ENCODE results near the gene DOK6.

Gene DOK6

GRCh38 chr18:69435000-69435399 lies 34.3 kb downstream of the DOK6 start:
- Histone ChIP-seq H3K36me3 (ENCODE audit: insufficient read depth, low read length) (no peaks in the 10 kb centered on the region), H3K27ac (ENCODE audit: low read depth, low read length) (no peak overlapping the region), H3K4me3 (ENCODE audit: low read length) (no peak overlapping the region), H3K9me3 (ENCODE audit: insufficient read depth, low read depth, low read length) (0 out of 2 replicates have a peak, but pooled peaks cover 2% of the 10 kb centered on the region), H3K9ac (ENCODE audit: low read depth, low read length) (no peak overlapping the region), H3K27me3 (ENCODE audit: insufficient read depth, low read length) (no peaks in the 10 kb centered on the region), H3K4me1 (ENCODE audit: insufficient read depth, low read length) (no peaks in the 10 kb centered on the region)
- 95% methylated on average over 2 of the region's 2 CpGs for WGBS

GRCh38 chr18:69444221-69444620 lies 43.5 kb downstream of the DOK6 start:
- Histone ChIP-seq H3K4me3 (ENCODE audit: low read length) (no peak overlapping the region), H3K27ac (ENCODE audit: low read depth, low read length) (no peak overlapping the region), H3K4me1 (ENCODE audit: insufficient read depth, low read length) (no peaks in the 10 kb centered on the region), H3K27me3 (ENCODE audit: insufficient read depth, low read length) (no peaks in the 10 kb centered on the region), H3K9ac (ENCODE audit: low read depth, low read length) (no peak overlapping the region), H3K36me3 (ENCODE audit: insufficient read depth, low read length) (no peaks in the 10 kb centered on the region), H3K9me3 (ENCODE audit: insufficient read depth, low read depth, low read length) (no peaks in the 10 kb centered on the region; the same call in 1 of the 2 replicates)
- WGBS: 95% methylated on average over 3 of the region's 4 CpGs

GRCh38 chr18:69447886-69448285 lies 47.2 kb downstream of the DOK6 start:
- Histone ChIP-seq H3K9me3 (ENCODE audit: insufficient read depth, low read depth, low read length) (no peaks in the 10 kb centered on the region; the same call in 1 of the 2 replicates), H3K4me3 (ENCODE audit: low read length) (no peak overlapping the region), H3K9ac (ENCODE audit: low read depth, low read length) (no peak overlapping the region), H3K4me1 (ENCODE audit: insufficient read depth, low read length) (no peaks in the 10 kb centered on the region), H3K27ac (ENCODE audit: low read depth, low read length) (no peak overlapping the region), H3K27me3 (ENCODE audit: insufficient read depth, low read length) (no peaks in the 10 kb centered on the region), H3K36me3 (ENCODE audit: insufficient read depth, low read length) (no peaks in the 10 kb centered on the region)
- WGBS: 100% methylated on average over 1 of the region's 1 CpG

GRCh38 chr18:69455125-69455524 lies 54.4 kb downstream of the DOK6 start:
- Histone ChIP-seq H3K36me3 (ENCODE audit: insufficient read depth, low read length) (no peaks in the 10 kb centered on the region), H3K4me1 (ENCODE audit: insufficient read depth, low read length) (no peaks in the 10 kb centered on the region), H3K4me3 (ENCODE audit: low read length) (no peak overlapping the region), H3K27me3 (ENCODE audit: insufficient read depth, low read length) (no peaks in the 10 kb centered on the region), H3K9me3 (ENCODE audit: insufficient read depth, low read depth, low read length) (0 out of 2 replicates have a peak, but pooled peaks cover 2% of the 10 kb centered on the region), H3K9ac (ENCODE audit: low read depth, low read length) (no peak overlapping the region), H3K27ac (ENCODE audit: low read depth, low read length) (no peak overlapping the region)
- no CpG with 5 or more reads among the region's 1 CpG for WGBS

GRCh38 chr18:69469444-69469919 lies 68.8 kb downstream of the DOK6 start:
- H3K9me3 ChIP-seq (ENCODE audit: insufficient read depth, low read depth, low read length): no peaks in the 10 kb centered on the region
- no peak overlapping the region for H3K4me3 ChIP-seq (ENCODE audit: low read length)
- WGBS: 88% methylated on average over 27 of the region's 27 CpGs
- no peaks in the 10 kb centered on the region for H3K4me1 ChIP-seq (ENCODE audit: insufficient read depth, low read length)
- no peak overlapping the region for H3K9ac ChIP-seq (ENCODE audit: low read depth, low read length)
- no peaks in the 10 kb centered on the region for H3K36me3 ChIP-seq (ENCODE audit: insufficient read depth, low read length)
- no peak overlapping the region for H3K27ac ChIP-seq (ENCODE audit: low read depth, low read length)
- H3K27me3 ChIP-seq (ENCODE audit: insufficient read depth, low read length): no peaks in the 10 kb centered on the region

- Histone ChIP-seq H3K27me3 (ENCODE audit: insufficient read depth, low read length) (no peaks in the 10 kb centered on the region), H3K27ac (ENCODE audit: low read depth, low read length) (no peak overlapping the region), H3K9me3 (ENCODE audit: insufficient read depth, low read depth, low read length) (no peaks in the 10 kb centered on the region), H3K4me1 (ENCODE audit: insufficient read depth, low read length) (0 out of 2 replicates have a peak, but pooled peaks cover 5% of the 10 kb centered on the region), H3K9ac (ENCODE audit: low read depth, low read length) (no peak overlapping the region), H3K36me3 (ENCODE audit: insufficient read depth, low read length) (no peaks in the 10 kb centered on the region), H3K4me3 (ENCODE audit: low read length) (no peak overlapping the region)
- WGBS: 94% methylated on average over 5 of the region's 5 CpGs
Observed at GRCh38 chr18:69480460-69480859, 79.8 kb downstream of the DOK6 start.

- 0 out of 2 replicates have a peak, but pooled peaks cover 5% of the 10 kb centered on the region for H3K4me1 ChIP-seq (ENCODE audit: insufficient read depth, low read length)
- no peaks in the 10 kb centered on the region for H3K9me3 ChIP-seq (ENCODE audit: insufficient read depth, low read depth, low read length)
- no peaks in the 10 kb centered on the region for H3K36me3 ChIP-seq (ENCODE audit: insufficient read depth, low read length)
- H3K27ac ChIP-seq (ENCODE audit: low read depth, low read length): no peak overlapping the region
- no peak overlapping the region for H3K9ac ChIP-seq (ENCODE audit: low read depth, low read length)
- no peaks in the 10 kb centered on the region for H3K27me3 ChIP-seq (ENCODE audit: insufficient read depth, low read length)
- WGBS: 92% methylated on average over 3 of the region's 5 CpGs
- H3K4me3 ChIP-seq (ENCODE audit: low read length): no peak overlapping the region
Observed at GRCh38 chr18:69483574-69483973, 82.9 kb downstream of the DOK6 start.

- Histone ChIP-seq H3K9ac (ENCODE audit: low read depth, low read length) (0 out of 2 replicates have a peak overlapping the region, but pooled peaks have one; percentile 28), H3K27ac (ENCODE audit: low read depth, low read length) (no peak overlapping the region), H3K9me3 (ENCODE audit: insufficient read depth, low read depth, low read length) (no peaks in the 10 kb centered on the region), H3K4me1 (ENCODE audit: insufficient read depth, low read length) (0 out of 2 replicates have a peak, but pooled peaks cover 5% of the 10 kb centered on the region), H3K4me3 (ENCODE audit: low read length) (no peak overlapping the region), H3K27me3 (ENCODE audit: insufficient read depth, low read length) (no peaks in the 10 kb centered on the region), H3K36me3 (ENCODE audit: insufficient read depth, low read length) (no peaks in the 10 kb centered on the region)
- whole genome bisulfite sequencing: 72% methylated on average over 5 of the region's 6 CpGs
Observed at GRCh38 chr18:69484699-69485396, 84.2 kb downstream of the DOK6 start.

- WGBS: 93% methylated on average over 6 of the region's 6 CpGs
- Histone ChIP-seq H3K9me3 (ENCODE audit: insufficient read depth, low read depth, low read length) (no peaks in the 10 kb centered on the region), H3K4me3 (ENCODE audit: low read length) (no peak overlapping the region), H3K9ac (ENCODE audit: low read depth, low read length) (no peak overlapping the region), H3K27me3 (ENCODE audit: insufficient read depth, low read length) (no peaks in the 10 kb centered on the region), H3K4me1 (ENCODE audit: insufficient read depth, low read length) (0 out of 2 replicates have a peak, but pooled peaks cover 5% of the 10 kb centered on the region), H3K36me3 (ENCODE audit: insufficient read depth, low read length) (no peaks in the 10 kb centered on the region), H3K27ac (ENCODE audit: low read depth, low read length) (no peak overlapping the region)
Observed at GRCh38 chr18:69487488-69488394, 87.1 kb downstream of the DOK6 start.

GRCh38 chr18:69490072-69490471 lies 89.4 kb downstream of the DOK6 start:
- Histone ChIP-seq H3K9me3 (ENCODE audit: insufficient read depth, low read depth, low read length) (no peaks in the 10 kb centered on the region; the same call in 1 of the 2 replicates), H3K9ac (ENCODE audit: low read depth, low read length) (no peak overlapping the region), H3K27ac (ENCODE audit: low read depth, low read length) (no peak overlapping the region), H3K4me3 (ENCODE audit: low read length) (no peak overlapping the region), H3K4me1 (ENCODE audit: insufficient read depth, low read length) (no peaks in the 10 kb centered on the region), H3K27me3 (ENCODE audit: insufficient read depth, low read length) (no peaks in the 10 kb centered on the region), H3K36me3 (ENCODE audit: insufficient read depth, low read length) (no peaks in the 10 kb centered on the region)
- 100% methylated on average over 1 of the region's 1 CpG for WGBS

GRCh38 chr18:69490813-69491212 lies 90.1 kb downstream of the DOK6 start:
- Histone ChIP-seq H3K4me3 (ENCODE audit: low read length) (no peak overlapping the region), H3K4me1 (ENCODE audit: insufficient read depth, low read length) (no peaks in the 10 kb centered on the region), H3K9ac (ENCODE audit: low read depth, low read length) (no peak overlapping the region), H3K27me3 (ENCODE audit: insufficient read depth, low read length) (no peaks in the 10 kb centered on the region), H3K9me3 (ENCODE audit: insufficient read depth, low read depth, low read length) (peaks cover 5% of the 10 kb centered on the region; the same call in 1 of the 2 replicates), H3K36me3 (ENCODE audit: insufficient read depth, low read length) (no peaks in the 10 kb centered on the region), H3K27ac (ENCODE audit: low read depth, low read length) (no peak overlapping the region)
- 99% methylated on average over 4 of the region's 4 CpGs for WGBS

Measured in HUES64 (cell line).